ENCODE measurements around the gene PDS5B.

DNA sequence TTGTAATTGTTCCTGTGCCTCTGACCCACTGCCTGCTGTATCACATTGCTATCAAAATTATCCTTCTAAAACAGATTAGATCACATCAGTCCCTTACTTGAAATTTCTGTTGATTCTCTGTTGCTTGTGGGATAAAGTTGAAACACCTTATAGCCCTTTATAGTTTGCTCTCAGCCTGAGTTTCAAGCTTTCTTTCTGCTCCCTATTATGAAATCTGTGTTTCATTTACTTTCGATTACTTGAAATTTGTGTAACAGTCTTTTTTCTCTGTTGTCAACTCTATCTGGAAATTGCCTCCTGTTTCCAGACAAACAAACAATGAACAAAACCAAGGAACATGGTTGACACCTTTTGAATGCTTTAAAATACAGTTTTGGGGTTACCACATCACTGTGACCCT is 167.9 kb downstream of the PDS5B start:
- TF ChIP-seq, protein P1, sequence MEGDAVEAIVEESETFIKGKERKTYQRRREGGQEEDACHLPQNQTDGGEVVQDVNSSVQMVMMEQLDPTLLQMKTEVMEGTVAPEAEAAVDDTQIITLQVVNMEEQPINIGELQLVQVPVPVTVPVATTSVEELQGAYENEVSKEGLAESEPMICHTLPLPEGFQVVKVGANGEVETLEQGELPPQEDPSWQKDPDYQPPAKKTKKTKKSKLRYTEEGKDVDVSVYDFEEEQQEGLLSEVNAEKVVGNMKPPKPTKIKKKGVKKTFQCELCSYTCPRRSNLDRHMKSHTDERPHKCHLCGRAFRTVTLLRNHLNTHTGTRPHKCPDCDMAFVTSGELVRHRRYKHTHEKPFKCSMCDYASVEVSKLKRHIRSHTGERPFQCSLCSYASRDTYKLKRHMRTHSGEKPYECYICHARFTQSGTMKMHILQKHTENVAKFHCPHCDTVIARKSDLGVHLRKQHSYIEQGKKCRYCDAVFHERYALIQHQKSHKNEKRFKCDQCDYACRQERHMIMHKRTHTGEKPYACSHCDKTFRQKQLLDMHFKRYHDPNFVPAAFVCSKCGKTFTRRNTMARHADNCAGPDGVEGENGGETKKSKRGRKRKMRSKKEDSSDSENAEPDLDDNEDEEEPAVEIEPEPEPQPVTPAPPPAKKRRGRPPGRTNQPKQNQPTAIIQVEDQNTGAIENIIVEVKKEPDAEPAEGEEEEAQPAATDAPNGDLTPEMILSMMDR (IDR thresholded peaks at IDR 0.05; ENCODE audit: insufficient read depth, low read length, poor library complexity, severe bottlenecking): no peak
- TF ChIP-seq EZH2phosphoT487 (conservative IDR thresholded peaks at IDR 0.05; ENCODE audit: low read length): no peak

Measured in SU-DHL-6 (cell line).